Activated CD4-positive, alpha-beta memory T cell treated with anti-CD3 and anti-CD28 coated beads for 36 hours (primary cell): Measurements from ENCODE around the gene EFCAB11. TPM values are rescaled to one million over a fixed set of nuclear protein-coding genes. Genes with fewer than 3 reads are reported as not detected.

Experiments
- CTCF ChIA-PET: fragments of 350-600 bp; sonication (Branson Sonifier 250); formaldehyde crosslinking; loops from one replicate; lab custom pipeline; 2021; ENCODE audit warnings: antibody characterized with exemption, inconsistent platforms; lab: Charles Lee
- POLR2A ChIA-PET: fragments of 350-600 bp; sonication (Branson Sonifier 250); formaldehyde crosslinking; loops from one replicate; lab custom pipeline; 2021; ENCODE audit warnings: antibody characterized with exemption; lab: Charles Lee
- DNase-seq: peaks from one replicate; pipeline ENCODE4 v3.0.0-alpha.2; 2020
- H3K27ac Mint-ChIP-seq: one replicate; pipeline ENCODE4 v1.8.0; 2021; ENCODE audit warnings: mixed read lengths
- H3K27me3 Mint-ChIP-seq: one replicate; pipeline ENCODE4 v1.8.0; 2021; ENCODE audit warnings: mixed read lengths
- H3K36me3 Mint-ChIP-seq: one replicate; pipeline ENCODE4 v1.8.0; 2021; ENCODE audit warnings: mixed read lengths
- H3K4me1 Mint-ChIP-seq: one replicate; pipeline ENCODE4 v1.8.0; 2021; ENCODE audit warnings: low read depth, mixed read lengths
- H3K4me3 Mint-ChIP-seq: one replicate; pipeline ENCODE4 v1.8.0; 2021; ENCODE audit warnings: mild to moderate bottlenecking, mixed read lengths
- H3K9me3 Mint-ChIP-seq: one replicate; pipeline ENCODE4 v1.8.0; 2021; ENCODE audit warnings: mixed read lengths
- intact Hi-C: fragments of 100-400 bp; cut with micrococcal nuclease; formaldehyde crosslinking; loops from one replicate; pipeline ENCODE4 v1.15.1; 2023
- total RNA-seq, 2 experiments: library from RNA; stranded (reverse); gene quantifications; one replicate each; pipeline ENCODE4 v1.2.3, GENCODE V29; 2021

Gene EFCAB11
- total RNA-seq, 2 experiments from 2014 or later, result 10.6 to 10.8 TPM

DNA sequence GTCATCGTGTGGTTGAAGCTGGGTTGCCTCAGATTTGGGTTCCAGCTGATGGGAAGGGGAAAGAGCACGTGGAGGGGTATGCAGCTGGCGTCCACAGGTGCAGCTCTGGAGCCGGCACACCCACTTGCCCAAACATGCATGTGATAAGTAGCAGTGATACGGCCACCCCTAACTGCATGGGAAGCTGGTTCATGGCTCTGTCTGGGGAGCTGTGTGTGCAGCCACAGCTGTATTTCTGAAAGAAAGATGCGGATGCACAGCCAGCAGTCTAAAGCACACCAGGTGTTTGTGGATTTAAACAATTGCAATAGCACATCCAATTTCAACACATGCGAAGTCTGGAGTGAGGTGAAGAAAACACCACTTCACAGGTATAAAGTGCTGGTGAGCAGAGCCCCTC is 181.4 kb downstream of the EFCAB11 start:
- no peaks in the 10 kb centered on the region for H3K36me3 Mint-ChIP-seq
- DNase-seq, result no peak
- no peak overlapping the region for H3K4me3 Mint-ChIP-seq
- intact Hi-C loops, result loop anchor here (5.0 kb wide), 1 partner anchor 144 kb away; no protein-coding TSS in a partner anchor
- peaks cover 15% of the 10 kb centered on the region for H3K4me1 Mint-ChIP-seq
- no peak overlapping the region for H3K27ac Mint-ChIP-seq
- no peaks in the 10 kb centered on the region for H3K9me3 Mint-ChIP-seq
- CTCF ChIA-PET, result interaction anchor here (1.4 kb wide), 1 partner anchor 733 kb away, joined by 3 read pairs; no protein-coding TSS in a partner anchor
- POLR2A ChIA-PET, result no interaction called here
- H3K27me3 Mint-ChIP-seq, result peaks cover 7% of the 10 kb centered on the region

DNA sequence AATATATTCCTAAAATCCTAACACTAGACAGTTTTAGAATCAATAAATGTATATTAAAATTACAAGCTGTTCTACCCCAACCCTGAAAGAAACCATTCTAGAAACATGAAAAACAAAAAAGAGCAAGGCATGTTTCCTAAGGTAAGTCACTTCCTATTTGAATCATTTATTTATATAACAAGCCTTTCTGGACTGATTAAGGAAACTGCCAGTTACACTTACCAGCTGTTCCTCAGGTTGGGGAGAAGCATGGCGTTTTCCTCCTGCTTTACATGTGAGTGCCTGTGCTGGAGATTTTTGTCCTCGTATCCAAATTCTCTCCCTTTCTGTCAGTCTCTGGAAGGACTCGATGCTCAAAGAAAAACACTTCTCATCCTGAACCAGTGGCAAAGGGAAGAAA is 183.3 kb downstream of the EFCAB11 start:
- intact Hi-C loops, result loop anchor here (5.0 kb wide), 1 partner anchor 146 kb away; no protein-coding TSS in a partner anchor
- Mint-ChIP-seq H3K4me3 (no peak overlapping the region), H3K27ac (no peak overlapping the region), H3K36me3 (peaks cover 1% of the 10 kb centered on the region), H3K4me1 (peaks cover 29% of the 10 kb centered on the region), H3K27me3 (peaks cover 7% of the 10 kb centered on the region), H3K9me3 (no peaks in the 10 kb centered on the region)
- CTCF ChIA-PET, result interaction anchor here (0.8 kb wide), 1 partner anchor 730 kb away, joined by 3 read pairs; no protein-coding TSS in a partner anchor
- POLR2A ChIA-PET, result no interaction called here
- DNase-seq, result no peak

DNA sequence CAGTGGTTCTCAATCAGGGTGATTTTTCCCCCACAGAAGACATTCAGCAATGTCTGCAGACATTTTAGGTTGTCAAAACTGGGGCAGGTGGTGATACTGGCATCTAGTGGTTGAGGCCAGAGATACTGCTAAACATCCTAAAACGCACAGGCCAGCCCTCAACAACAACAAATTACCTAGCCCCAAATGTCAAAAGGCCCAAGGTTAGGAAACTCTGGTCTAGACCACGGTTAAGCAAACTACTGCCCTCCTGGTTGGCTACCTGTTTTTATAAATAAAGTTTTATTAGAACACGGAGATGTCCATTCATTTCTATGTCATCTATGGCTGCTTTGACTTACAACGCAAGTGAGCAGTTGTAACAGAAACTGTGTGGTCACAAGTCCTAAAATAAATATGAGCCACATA is 186.7 kb downstream of the EFCAB11 start:
- peak; percentile 75 for DNase-seq
- Mint-ChIP-seq H3K27me3 (peaks cover 2% of the 10 kb centered on the region), H3K4me1 (peaks cover 18% of the 10 kb centered on the region), H3K4me3 (no peak overlapping the region), H3K36me3 (peaks cover 3% of the 10 kb centered on the region), H3K27ac (peak overlapping the region; percentile 39), H3K9me3 (no peaks in the 10 kb centered on the region)
- CTCF ChIA-PET, result interaction anchor here (0.8 to 1.4 kb wide), 7 partner anchors 22 to 741 kb away, joined by 3 to 4 read pairs (median 3); no protein-coding TSS in a partner anchor
- POLR2A ChIA-PET, result no interaction called here
- intact Hi-C loops, result loop anchor here (1.0 to 5.0 kb wide), 7 partner anchors 17 to 727 kb away; no protein-coding TSS in a partner anchor

DNA sequence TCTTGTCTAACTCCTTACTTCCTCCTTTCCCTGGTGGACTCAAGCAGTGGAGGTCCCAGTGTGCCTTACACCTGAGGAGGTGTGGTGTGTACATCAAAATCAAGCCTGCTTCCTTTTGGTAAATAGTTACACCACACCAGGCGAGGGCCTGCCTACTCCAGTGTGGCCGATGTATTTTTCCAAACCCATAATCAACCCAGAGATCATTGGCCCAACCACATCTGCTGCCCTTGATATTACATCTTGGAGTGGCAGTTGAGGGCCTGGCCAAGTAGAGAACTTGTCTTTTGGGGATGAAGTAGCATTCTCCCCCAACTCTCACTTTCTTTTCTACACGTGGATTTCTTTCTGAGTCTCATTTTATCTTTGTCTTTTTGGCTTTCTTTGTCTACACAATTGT is 187.4 kb downstream of the EFCAB11 start:
- ChIA-PET POLR2A (no interaction called here), CTCF (interaction anchor here (0.7 to 1.4 kb wide), 8 partner anchors 21 to 959 kb away, joined by 3 to 4 read pairs (median 3); no protein-coding TSS in a partner anchor)
- intact Hi-C loops, result loop anchor here (1.0 to 5.0 kb wide), 6 partner anchors 16 to 590 kb away; no protein-coding TSS in a partner anchor
- DNase-seq, result no peak
- Mint-ChIP-seq H3K27ac (peak overlapping the region; percentile 50), H3K4me1 (peaks cover 16% of the 10 kb centered on the region), H3K27me3 (no peaks in the 10 kb centered on the region), H3K4me3 (peak overlapping the region; percentile 5), H3K9me3 (no peaks in the 10 kb centered on the region), H3K36me3 (peaks cover 3% of the 10 kb centered on the region)

DNA sequence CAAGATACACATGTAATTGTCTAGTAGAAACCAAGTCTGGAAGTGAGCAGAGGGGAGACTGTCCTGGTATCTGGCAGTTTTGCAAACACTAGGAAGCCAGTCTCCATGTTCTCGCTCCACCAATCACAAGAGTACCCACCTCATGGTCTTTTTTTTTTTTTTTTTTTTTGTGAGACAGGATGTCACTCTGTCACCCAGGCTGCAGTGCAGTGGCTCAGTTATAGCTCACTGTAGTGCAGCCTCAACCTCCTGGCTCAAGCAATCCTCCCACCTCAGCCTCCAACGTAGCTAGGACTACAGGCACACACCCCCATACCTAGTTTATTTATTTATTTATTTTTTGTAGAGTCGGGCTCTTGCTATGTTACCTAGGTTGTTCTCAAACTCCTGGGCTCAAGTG is 189.2 kb downstream of the EFCAB11 start:
- Mint-ChIP-seq H3K9me3 (no peaks in the 10 kb centered on the region), H3K27ac (no peak overlapping the region), H3K4me3 (no peak overlapping the region), H3K36me3 (peaks cover 3% of the 10 kb centered on the region), H3K27me3 (no peaks in the 10 kb centered on the region), H3K4me1 (peaks cover 16% of the 10 kb centered on the region)
- CTCF ChIA-PET, result interaction anchor here (0.6 to 1.2 kb wide), 2 partner anchors 135 to 584 kb away, joined by 3 to 4 read pairs; no protein-coding TSS in a partner anchor
- no peak for DNase-seq
- POLR2A ChIA-PET, result no interaction called here
- intact Hi-C loops, result loop anchor here (5.0 kb wide), 3 partner anchors 43 to 333 kb away; no protein-coding TSS in a partner anchor

DNA sequence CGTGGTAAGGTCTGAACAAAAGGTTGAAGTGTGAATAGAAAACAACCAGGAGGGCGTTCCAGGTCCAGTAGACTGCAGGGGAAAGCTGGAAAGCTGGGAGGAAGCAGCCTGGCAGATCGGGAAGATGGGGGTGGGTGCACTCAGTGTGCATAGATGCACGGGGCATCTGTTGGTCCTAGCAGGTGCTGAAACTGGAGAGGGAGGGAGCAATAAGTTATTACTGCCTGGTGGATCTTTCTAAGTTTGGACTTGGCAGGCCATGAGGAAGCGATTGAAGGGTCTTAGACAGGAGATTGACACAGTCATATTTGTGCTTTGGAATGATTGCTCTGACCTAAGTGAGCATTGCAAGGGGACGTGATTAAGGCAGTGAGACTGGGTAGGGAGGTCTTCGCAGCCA is 194.4 kb downstream of the EFCAB11 start:
- Mint-ChIP-seq H3K36me3 (peaks cover 5% of the 10 kb centered on the region), H3K4me3 (no peak overlapping the region), H3K9me3 (peaks cover 7% of the 10 kb centered on the region), H3K4me1 (peaks cover 5% of the 10 kb centered on the region), H3K27me3 (no peaks in the 10 kb centered on the region), H3K27ac (no peak overlapping the region)
- DNase-seq, result no peak
- ChIA-PET POLR2A (no interaction called here), CTCF (no interaction called here)
- intact Hi-C loops, result no loop called here

DNA sequence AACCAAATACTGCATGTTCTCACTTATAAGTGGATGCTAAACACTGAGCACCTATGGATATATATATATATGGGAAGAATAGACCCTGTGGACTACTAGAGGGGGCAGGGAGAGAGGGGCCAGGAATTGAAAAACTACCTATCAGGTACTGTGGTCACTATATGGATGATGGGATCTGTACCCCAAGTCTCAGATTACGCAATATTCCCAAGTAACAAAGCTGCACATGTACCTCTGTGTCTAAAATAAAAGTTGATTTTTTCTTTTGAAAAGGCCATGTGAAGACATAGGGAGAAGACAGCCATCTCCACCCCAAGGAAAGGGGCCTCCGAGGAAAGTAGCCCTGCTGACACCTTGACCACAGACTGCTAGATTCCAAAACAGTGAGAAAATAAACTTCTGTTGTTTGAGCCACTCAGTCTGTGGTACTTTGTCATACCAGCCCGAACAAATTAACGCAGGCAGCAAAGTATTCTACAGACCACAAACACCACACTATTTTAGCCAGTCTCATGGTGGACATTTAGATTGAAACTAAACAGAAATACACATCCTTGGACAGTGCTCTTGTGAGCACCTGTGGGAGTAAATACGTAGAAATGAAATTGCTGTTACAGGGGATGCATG is 197.1 kb downstream of the EFCAB11 start:
- Mint-ChIP-seq H3K4me3 (no peak overlapping the region), H3K36me3 (peaks cover 5% of the 10 kb centered on the region), H3K4me1 (peaks cover 13% of the 10 kb centered on the region), H3K27ac (no peak overlapping the region), H3K27me3 (no peaks in the 10 kb centered on the region), H3K9me3 (peaks cover 7% of the 10 kb centered on the region)
- intact Hi-C loops, result no loop called here
- no peak for DNase-seq
- ChIA-PET POLR2A (no interaction called here), CTCF (no interaction called here)

DNA sequence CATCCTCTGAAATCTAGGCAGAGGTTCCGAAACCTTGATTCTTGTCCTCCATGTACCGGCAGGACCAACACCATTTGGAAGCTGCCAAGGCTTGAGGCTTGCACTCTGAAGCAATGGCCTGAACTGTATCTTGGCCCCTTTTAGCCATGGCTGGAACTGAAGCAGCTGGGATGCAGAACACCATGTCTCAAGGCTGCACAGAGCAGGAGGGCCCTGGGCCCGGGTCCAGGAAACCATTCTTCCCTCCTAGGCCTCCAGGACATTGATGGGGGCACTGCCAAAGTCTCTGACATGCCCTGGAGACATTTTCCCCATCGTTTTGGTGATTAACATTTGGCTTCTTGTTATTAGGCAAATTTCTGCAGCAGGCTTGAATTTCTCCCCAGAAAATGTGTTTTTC is 198.7 kb downstream of the EFCAB11 start:
- intact Hi-C loops, result no loop called here
- Mint-ChIP-seq H3K27me3 (no peaks in the 10 kb centered on the region), H3K27ac (no peak overlapping the region), H3K4me1 (peaks cover 26% of the 10 kb centered on the region), H3K4me3 (no peak overlapping the region), H3K9me3 (peaks cover 7% of the 10 kb centered on the region), H3K36me3 (peaks cover 5% of the 10 kb centered on the region)
- ChIA-PET POLR2A (no interaction called here), CTCF (no interaction called here)
- DNase-seq, result no peak

DNA sequence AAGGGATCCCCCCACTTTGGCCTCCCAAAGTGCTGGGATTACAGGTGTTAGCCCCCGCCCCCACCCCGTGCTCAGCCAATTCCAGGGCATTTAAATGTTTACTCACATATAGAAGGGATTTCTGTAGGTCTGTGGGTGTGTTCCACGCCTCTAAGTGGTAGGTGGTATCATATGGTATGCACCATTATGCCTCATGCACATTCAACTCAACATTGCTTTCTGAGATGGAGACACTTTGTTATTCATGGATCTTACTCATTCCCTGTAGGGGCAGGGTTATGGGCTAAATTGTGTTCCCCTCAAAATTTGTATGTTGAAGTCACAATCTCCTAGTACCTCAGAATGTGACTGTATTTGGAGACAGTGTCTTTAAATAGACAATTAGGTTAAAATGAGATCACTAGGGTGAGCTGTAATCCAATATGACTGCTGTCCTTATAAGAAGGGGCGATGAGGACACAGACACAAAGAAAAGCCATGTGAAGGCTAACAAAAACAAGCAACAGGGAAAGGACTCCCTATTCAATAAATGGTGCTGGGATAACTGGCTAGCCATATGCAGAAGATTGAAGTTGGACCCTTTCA is 200.6 kb downstream of the EFCAB11 start:
- peaks cover 5% of the 10 kb centered on the region for H3K36me3 Mint-ChIP-seq
- H3K27ac Mint-ChIP-seq, result no peak overlapping the region
- ChIA-PET CTCF (no interaction called here), POLR2A (no interaction called here)
- intact Hi-C loops, result no loop called here
- H3K4me1 Mint-ChIP-seq, result peaks cover 41% of the 10 kb centered on the region
- peaks cover 7% of the 10 kb centered on the region for H3K9me3 Mint-ChIP-seq
- no peaks in the 10 kb centered on the region for H3K27me3 Mint-ChIP-seq
- H3K4me3 Mint-ChIP-seq, result no peak overlapping the region
- no peak for DNase-seq

DNA sequence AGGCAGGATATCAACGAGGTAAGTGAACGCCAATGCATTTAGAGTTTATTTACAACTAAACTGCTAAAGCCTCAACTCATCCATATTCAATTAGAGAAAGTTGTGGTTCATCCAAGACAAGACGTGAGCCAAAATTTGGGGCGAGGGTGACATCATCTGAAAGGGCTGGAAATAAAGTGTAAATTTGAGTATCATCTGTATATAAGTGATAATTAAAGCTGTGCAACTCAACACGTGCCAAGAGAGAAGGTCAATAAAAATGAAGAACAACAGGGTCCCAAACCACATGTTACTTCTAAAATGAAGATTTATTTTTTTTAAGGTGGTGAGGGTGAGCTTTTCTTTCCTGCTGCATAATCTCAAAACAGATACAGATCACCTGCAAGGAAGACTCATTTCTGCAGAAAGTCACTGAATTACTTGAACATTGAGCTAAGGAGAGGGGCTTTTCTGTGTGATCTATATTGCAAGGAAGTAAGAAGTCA is 203.6 kb downstream of the EFCAB11 start:
- Mint-ChIP-seq H3K27ac (peak overlapping the region; percentile 70), H3K4me3 (no peak overlapping the region), H3K9me3 (peaks cover 14% of the 10 kb centered on the region), H3K27me3 (no peaks in the 10 kb centered on the region), H3K4me1 (peaks cover 45% of the 10 kb centered on the region), H3K36me3 (peaks cover 2% of the 10 kb centered on the region)
- ChIA-PET POLR2A (interaction anchor here (0.7 to 2.0 kb wide), 8 partner anchors 26 to 138 kb away, joined by 3 to 13 read pairs (median 4); no protein-coding TSS in a partner anchor), CTCF (interaction anchor here (0.7 to 1.4 kb wide), 4 partner anchors 12 to 320 kb away, joined by 3 read pairs; no protein-coding TSS in a partner anchor)
- intact Hi-C loops, result loop anchor here (1.0 to 2.0 kb wide), 8 partner anchors 16 to 328 kb away; no protein-coding TSS in a partner anchor
- DNase-seq, result peak; percentile 69

DNA sequence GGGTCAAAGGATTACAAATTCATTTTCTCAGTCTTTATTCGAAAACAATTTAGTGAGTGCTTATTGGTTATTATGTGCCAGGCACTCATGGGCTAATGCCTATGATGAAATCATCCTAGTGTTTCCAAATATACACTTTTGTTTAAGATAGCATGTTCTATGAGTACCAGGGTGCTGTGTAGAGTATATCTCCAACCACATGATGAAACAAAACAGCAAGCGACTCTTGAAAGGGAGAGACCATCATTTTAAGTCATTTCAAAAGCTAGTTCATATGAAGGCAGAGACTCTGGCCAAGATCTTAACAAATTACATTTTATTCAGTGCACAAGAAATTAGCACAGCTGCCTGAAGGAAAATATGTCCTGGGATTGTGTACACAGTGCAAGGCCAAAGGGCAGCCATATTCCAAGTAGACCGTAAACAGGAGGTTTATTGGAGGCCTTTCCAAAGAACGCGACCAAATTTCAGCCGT is 204.2 kb downstream of the EFCAB11 start:
- POLR2A ChIA-PET, result interaction anchor here (1.1 to 2.0 kb wide), 3 partner anchors 69 to 111 kb away, joined by 6 to 13 read pairs (median 9); no protein-coding TSS in a partner anchor

DNA sequence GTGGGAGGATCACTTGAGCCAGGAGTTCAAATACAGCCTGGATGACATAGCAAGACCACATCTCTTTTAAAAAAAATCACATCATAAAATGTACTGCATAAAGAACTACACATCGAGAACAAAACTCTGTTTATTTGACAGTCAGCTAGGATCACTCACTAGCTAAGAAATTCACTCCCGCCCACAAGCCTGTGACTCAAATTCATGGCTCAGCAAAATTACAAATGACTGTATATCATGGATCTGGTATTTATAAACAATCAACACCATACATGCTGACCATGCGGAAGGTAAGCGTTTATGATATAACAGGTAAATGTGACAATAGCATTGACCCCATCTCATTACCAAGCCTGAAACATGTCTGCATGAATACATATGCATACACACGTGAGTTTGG is 206.5 kb downstream of the EFCAB11 start:
- intact Hi-C loops, result no loop called here
- peak; percentile 53 for DNase-seq
- Mint-ChIP-seq H3K27me3 (no peaks in the 10 kb centered on the region), H3K9me3 (peaks cover 19% of the 10 kb centered on the region), H3K27ac (no peak overlapping the region), H3K36me3 (peaks cover 2% of the 10 kb centered on the region), H3K4me1 (peaks cover 36% of the 10 kb centered on the region), H3K4me3 (no peak overlapping the region)
- POLR2A ChIA-PET, result no interaction called here
- CTCF ChIA-PET, result interaction anchor here (1.4 kb wide), 1 partner anchor 135 kb away, joined by 3 read pairs; no protein-coding TSS in a partner anchor

More for the DNA sequence above, 204.2 kb downstream of the EFCAB11 start:
- Mint-ChIP-seq H3K27ac (peak overlapping the region; percentile 70), H3K36me3 (peaks cover 2% of the 10 kb centered on the region), H3K4me1 (peaks cover 45% of the 10 kb centered on the region), H3K4me3 (no peak overlapping the region), H3K27me3 (no peaks in the 10 kb centered on the region), H3K9me3 (peaks cover 18% of the 10 kb centered on the region)
- CTCF ChIA-PET, result no interaction called here
- intact Hi-C loops, result loop anchor here (2.0 kb wide), 3 partner anchors 130 to 328 kb away; no protein-coding TSS in a partner anchor
- DNase-seq, result no peak
